Renal cortical epithelial cell (primary cell): ENCODE results near the gene ZFP36. TPM values are rescaled to one million over a fixed set of nuclear protein-coding genes. Genes with fewer than 3 reads are reported as not detected.

Source experiments
- DNase-seq: peaks from one replicate; pipeline ENCODE4 v3.0.0-alpha.2; 2011; ENCODE audit warnings: low read depth
- total RNA-seq: library from RNA; depleted of rRNA; stranded (reverse); fragments of >200 nt; gene quantifications from 2 replicates; pipeline ENCODE4 v1.2.3, GENCODE V29; 2014

The ZFP36 gene
- total RNA-seq, 1 donor from 2014 or later = 2.8 TPM

DNA sequence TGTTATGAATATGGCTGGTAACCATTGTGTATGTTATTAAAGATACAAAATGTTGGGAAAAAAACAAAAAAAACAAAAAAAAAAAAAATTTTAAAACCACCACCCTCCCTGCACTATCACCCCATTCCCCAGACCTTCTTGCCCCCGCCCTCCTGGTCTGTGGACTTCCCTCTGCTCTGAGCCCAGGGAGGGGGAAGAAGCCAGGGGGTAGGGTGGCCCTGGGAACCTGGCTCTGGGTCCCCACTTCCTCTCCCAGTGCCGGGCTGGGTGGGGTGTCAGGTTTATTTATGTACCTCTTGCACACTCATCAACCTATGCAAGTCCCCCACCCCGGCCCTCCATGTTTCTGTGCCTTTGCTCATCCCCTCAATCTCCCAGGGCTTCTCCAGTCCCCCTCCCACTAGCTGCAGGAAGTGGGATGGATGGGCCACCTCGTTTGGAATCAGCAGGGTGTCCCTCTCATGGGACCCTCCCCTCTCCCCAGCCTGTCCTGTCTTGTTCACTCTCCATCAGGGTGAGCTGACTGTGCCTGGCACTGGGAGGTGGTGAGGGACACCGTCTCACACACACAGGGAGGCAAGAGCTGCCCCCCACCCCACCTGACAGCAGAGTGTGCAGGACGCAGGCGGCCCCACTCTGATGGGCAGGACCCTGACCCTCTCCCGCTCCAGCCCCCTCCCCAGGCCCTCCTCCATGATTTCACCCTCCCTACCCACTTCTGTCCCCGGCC is 21.6 kb upstream of the ZFP36 start:
- no peak for DNase-seq

GRCh38 chr19:39385629-39386411 is 20.8 kb upstream of the ZFP36 start:
- DNase-seq = no peak

DNA sequence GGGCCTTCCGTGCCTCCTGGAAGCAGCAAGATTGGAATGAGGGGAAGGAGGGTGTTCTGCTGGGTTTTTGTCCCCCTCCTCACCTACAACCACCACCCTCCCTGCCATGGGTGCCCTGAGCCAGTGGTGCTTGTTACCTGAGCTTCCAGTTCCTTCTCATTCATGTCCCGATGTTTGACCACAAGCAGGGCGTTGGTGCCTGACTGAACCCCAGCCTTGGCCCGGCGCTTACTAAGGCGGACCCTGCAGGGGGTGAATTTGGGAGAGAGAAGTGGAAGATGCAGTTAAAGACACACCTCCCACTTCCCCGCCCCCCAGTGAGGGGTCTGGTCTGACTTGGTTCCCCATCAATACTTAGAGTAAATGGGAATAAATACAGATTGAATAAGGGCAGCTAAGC is 20.1 kb upstream of the ZFP36 start:
- no peak for DNase-seq

DNA sequence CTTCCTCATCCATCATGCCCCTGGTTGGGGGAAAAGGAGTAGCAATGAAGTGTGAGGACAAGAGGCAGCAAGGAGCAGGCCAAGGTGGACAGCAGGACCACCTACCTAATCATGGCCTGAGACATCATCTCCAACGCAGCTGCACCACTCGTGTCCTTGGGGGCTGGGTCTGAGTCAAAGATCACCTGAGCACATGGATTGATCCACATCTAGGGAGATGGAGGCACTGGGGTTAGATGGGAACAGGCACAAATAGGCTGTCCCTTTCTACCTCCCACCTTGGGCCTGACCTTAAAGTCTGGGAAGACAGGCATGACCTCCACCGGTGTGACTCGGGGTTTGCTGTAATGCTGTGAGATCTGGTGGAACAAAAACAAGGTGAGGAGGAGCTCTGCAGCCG is 18.0 kb upstream of the ZFP36 start:
- no peak for DNase-seq

- no peak for DNase-seq
Observed at GRCh38 chr19:39389631-39390414, 16.8 kb upstream of the ZFP36 start.

GRCh38 chr19:39390451-39390750 is 16.2 kb upstream of the ZFP36 start:
- peak; percentile 33 for DNase-seq

DNA sequence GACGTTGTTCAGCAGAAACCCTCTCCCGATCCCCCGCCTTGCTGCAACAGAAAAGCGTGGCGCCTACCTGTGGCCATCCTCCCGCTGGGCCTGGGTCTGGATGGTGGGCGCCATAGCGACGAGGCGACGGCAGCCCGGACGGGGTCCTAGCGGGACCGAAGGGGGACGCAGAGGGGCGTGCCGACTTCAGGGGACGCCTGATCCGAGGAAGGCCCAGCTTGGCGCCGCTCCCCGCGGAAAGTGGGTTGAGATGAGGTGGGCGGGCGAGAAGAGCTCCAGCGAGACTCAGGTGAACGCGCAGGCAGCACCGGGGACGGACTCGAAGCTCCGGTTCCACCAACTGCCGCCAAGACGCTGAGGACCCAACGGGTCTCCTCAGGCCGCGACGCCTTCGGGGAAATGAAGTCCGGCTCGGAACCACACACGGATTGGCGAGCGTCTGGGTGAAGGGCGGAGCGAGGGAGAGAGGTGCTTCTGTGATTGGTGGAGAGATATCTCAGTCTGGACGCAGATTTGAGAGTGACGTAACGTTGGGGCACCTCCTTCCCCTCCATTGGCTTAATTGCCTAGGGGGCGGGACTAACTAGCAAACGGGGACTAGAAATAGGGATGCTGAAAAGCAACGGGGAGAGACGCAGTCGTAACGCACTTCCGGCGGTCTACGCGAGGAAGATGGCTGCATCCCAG is 15.8 kb upstream of the ZFP36 start, which contains the start of the genes MED29 and PAF1:
Gene MED29, plus strand, starts transcription at position 628 of the 687 bp plus-strand sequence. Its CDS starts 45 bp downstream, at position 673.
Gene PAF1, minus strand, starts transcription at position 356 of the 687 bp plus-strand sequence. Its CDS starts 242 bp downstream, at position 114.
- DNase-seq = peak; percentile 99

- DNase-seq = peak; percentile 59
Observed at GRCh38 chr19:39397360-39398296, 9.0 kb upstream of the ZFP36 start.

DNA sequence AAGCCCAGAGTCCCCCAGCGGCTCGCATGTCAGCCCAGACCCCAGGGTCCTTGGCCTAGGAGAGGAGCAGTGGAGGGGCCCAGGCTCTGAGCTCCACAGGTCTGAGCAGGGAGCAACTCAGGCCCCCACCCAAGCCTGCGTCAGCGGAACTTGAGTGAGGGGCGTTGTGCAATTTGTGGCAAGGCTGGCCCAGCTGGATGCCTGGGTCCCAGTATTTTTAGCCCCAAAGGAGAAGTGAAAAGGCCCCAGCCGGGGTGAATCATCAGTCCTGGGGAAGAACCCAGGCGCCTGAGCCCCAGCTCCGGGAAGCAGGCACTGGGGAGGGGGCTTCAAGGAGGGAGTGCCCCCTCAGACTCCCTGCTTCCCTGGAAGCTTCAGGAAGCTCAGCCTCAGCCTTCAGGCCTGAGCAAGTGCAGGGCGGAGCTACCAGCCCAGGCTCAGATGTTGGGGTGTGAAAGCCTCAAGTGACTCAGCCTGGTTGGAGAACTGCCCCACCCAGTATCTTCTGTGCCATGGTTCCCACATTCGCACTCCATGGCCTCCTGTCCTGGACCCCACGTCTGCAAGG is 8.3 kb upstream of the ZFP36 start:
- DNase-seq = peak; percentile 68

GRCh38 chr19:39399668-39400050 is 7.0 kb upstream of the ZFP36 start:
- DNase-seq = no peak

DNA sequence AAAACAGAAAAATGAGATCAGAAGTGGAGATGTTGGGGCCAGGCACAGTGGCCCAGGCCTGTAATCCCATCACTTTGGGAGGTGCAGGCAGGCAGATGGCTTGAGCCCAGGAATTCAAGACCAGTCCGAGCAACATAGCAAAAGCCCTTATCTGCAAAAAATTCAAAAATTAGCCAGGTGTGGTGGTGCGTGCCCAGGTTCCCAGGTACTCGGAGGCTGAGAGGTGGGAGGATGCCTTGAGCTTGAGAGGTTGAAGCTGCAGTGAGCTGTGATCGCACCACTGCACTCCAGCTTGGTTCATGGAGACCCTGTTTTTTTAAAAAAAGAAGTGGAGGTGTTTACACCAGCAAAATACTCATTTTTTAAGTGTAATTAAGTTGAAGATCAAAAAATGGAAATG is 6.6 kb upstream of the ZFP36 start:
- DNase-seq = no peak

- no peak for DNase-seq
Observed at GRCh38 chr19:39401070-39401548, 5.5 kb upstream of the ZFP36 start.

DNA sequence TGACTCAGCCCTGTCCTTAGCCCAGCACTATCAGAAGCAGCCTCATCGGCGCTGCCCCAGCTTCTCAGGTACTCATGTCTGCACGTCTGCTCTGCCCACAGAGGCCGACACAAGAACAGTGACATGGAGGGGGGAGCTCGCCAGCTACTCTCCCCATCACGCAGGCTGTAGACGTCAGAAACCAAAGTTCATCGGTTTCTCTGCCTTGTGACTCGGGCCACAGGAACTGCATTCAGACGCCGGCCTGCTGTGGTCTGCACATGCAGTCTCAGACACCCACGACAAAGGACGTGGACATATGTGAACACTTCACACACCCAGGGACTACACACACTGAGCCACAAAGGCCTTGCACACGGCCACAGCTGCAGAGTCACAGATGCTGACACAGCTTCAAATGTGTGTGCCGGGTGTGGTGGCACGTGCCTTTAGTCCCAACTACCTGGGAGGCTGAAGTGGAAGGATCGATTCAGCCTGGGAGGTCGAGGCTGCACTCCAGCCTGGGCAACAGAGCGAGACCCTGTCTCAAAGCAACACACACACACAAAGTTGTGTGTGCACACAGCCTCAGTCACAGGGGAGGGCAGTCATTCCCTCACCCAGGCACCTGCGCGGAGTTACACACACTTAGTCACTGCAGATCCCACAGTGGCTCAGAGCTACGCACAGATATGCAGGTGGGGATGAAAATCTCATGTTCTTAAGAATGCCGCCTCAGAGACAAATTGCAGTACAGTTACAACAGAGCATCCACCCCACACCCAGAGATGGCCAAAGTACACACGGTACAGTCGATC is 4.9 kb upstream of the ZFP36 start:
- peak; percentile 90 for DNase-seq

GRCh38 chr19:39402346-39403300 is 4.0 kb upstream of the ZFP36 start:
- DNase-seq = peak; percentile 80

GRCh38 chr19:39403331-39404312 is 3.0 kb upstream of the ZFP36 start:
- DNase-seq = peak; percentile 96

DNA sequence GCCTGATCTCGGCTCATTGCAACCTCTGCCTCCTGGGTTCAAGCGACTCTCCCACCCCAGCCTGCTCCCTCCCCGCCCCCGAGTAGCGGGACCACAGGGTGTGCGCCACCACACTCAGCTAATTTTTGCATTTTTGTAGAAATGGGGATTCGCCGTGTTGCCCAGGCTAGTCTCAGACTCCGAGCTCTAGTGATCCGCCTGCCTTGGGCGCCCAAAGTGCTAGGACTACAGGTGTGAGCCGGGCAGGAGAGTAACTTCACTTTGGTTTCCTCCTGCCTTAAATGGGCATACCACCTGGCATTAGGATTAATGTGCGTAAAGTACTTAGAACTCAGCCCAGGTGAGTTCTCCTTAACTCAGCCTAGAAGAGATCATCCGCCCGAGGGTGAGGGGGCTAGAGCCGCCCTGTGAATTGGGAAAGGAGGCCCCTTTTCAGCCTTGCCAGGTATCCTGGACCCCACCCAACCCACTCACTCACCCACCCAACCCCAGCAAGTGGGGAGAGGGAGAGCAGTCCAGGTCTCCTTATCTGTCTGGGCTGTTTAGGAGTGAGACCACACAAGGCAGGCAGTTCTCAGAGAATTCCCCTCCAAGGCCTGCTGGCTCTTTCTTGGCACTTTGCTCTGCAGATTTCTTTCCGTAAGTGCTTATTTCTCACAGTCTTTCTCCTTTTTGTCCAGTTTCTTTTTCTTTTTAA is 1.2 kb upstream of the ZFP36 start:
- DNase-seq = no peak
